ENCODE measurements around the gene OGFOD2.
"Not testable (repeated sequence)": the region's sequence is repeated elsewhere in the genome, so short reads cannot be mapped to it uniquely, and the experiment has no call there.

Gene OGFOD2

GRCh38 chr12:123005081-123005626 is 30.1 kb downstream of the OGFOD2 start:
- no peak for FAIRE-seq

GRCh38 chr12:123006977-123007376 is 31.9 kb downstream of the OGFOD2 start:
- no peak for FAIRE-seq

GRCh38 chr12:123010110-123010509 is 35.1 kb downstream of the OGFOD2 start:
- no peak for FAIRE-seq

- no peak for FAIRE-seq
Observed at GRCh38 chr12:123010681-123011080, 35.6 kb downstream of the OGFOD2 start.

- FAIRE-seq = no peak
Observed at GRCh38 chr12:123011701-123012100, 36.7 kb downstream of the OGFOD2 start.

GRCh38 chr12:123013185-123014095 is 38.4 kb downstream of the OGFOD2 start:
- no peak for FAIRE-seq

- not testable (repeated sequence) for FAIRE-seq
Observed at GRCh38 chr12:123014473-123014872, 39.4 kb downstream of the OGFOD2 start.

- FAIRE-seq = no peak
Observed at GRCh38 chr12:123017753-123018152, 42.7 kb downstream of the OGFOD2 start.

- no peak for FAIRE-seq
Observed at GRCh38 chr12:123019841-123020138, 44.7 kb downstream of the OGFOD2 start.

- FAIRE-seq = no peak
Observed at GRCh38 chr12:123021688-123022604, 46.9 kb downstream of the OGFOD2 start.

- FAIRE-seq = no peak
Observed at GRCh38 chr12:123022846-123023245, 47.8 kb downstream of the OGFOD2 start.

GRCh38 chr12:123024819-123025391 is 49.9 kb downstream of the OGFOD2 start:
- FAIRE-seq = no peak

- no peak for FAIRE-seq
Observed at GRCh38 chr12:123026094-123026853, 51.2 kb downstream of the OGFOD2 start.

GRCh38 chr12:123027726-123028445 is 52.8 kb downstream of the OGFOD2 start:
- no peak for FAIRE-seq

- FAIRE-seq = no peak
Observed at GRCh38 chr12:123028475-123028874, 53.4 kb downstream of the OGFOD2 start.

- no peak for FAIRE-seq
Observed at GRCh38 chr12:123029550-123029949, 54.5 kb downstream of the OGFOD2 start.

Measured in endometrium (tissue), 2 donors.